NK-92 (cell line): ENCODE measurements around the gene PARP1.
"Not testable (repeated sequence)": the region's sequence is repeated elsewhere in the genome, so short reads cannot be mapped to it uniquely, and the experiment has no call there.

ENCODE experiments used
- DNase-seq: peaks from one replicate; lab custom pipeline; 2025; ENCODE audit not compliant: unreplicated experiment; lab: John Stamatoyannopoulos, UW

The PARP1 gene

DNA sequence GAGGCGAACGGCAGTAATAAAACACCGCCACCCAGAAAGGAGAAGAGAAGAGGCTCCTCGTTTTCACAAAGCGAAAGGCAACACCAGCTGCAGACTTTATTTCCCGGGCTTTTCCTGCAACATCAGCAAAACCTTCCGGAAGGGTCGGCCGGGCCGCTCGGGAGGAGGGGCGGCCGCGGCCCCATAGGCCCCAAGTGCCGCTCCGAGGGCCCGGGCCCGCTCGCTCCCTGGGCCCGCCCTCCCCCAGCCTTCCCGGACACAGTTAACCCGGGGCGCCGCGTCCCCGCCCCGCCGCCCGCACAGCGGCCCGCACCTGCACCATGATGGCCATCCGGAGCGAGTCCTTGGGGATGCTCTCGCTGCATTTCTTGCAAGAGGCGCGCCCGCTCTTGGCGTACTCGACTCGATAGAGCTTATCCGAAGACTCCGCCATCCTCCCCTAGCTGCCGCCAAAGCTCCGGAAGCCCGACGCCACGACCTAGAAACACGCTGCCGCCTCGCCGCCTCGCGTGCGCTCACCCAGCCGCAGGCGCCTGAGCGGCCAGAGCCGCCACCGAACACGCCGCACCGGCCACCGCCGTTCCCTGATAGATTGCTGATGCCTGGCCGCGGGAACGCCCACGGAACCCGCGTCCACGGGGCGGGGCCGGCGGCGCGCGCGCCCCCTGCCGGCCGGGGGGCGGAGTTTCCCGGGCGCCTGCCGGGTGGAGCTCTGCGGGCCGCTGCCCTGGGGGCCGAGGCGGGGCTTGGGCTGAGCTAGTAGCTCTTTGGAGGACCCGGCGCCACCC lies at the start of gene PARP1:
Gene PARP1, minus strand, starts transcription at position 597 of the 788 bp plus-strand sequence. Its CDS starts 164 bp downstream, at position 433.
- peak; percentile 32 for DNase-seq

DNA sequence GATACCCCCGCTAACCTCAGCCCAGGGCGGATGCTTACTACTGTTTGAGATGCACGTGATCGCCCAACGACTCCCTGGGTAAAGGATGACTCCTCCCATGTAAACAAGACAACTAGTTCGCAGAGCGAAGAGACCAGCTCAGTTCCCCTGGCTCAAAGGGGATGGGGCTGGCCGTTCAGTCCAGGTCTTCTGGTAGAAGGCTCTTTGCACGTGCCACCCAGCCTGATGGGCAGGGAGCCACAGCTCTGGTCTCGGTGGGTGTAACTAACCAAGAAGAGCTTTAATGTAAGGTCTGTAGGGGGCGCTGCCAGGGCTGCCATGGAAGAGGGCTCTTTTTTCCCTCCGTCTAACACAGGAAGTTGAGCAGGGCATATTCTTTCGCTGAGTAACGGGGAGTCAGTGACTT lies 49.4 kb upstream of the PARP1 start:
- DNase-seq = no peak

DNA sequence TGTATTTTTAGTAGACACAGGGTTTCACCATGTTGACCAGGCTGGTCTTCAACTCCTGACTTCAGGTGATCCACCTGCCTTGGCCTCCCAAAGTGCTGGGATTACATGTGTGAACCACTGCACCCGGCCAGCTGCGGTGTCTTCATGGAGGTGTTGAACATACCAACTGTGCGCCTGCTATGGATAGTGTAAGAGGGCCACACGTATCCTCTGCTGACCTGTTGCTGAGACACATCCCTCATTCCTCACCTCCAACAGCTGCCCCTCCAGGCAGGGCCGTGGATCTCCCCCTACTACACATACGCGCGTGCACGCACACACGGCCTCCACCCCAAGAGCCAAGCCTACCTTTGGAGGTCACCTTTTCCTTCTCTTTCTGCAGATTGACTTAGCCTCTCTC lies 48.0 kb upstream of the PARP1 start:
- DNase-seq = no peak

DNA sequence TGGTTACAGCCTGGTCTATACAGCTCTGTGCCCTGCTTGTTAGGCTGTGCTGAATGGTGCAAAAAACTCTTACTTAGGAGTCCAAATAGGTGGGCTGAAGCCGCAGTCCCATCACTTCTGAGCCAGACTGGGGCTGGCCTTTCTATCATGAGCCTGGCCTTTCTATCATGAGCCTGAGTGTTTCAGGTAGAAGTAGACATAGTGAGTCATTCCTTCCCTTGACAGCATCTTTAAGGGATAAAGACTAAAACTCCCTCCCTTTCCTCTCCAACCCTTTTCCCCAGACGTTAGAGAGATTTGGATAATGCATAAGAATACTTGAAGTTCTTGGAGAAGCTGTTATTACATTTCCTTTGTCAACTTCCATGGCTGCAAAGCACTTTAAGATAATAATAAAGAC lies 46.5 kb upstream of the PARP1 start:
- no peak for DNase-seq

DNA sequence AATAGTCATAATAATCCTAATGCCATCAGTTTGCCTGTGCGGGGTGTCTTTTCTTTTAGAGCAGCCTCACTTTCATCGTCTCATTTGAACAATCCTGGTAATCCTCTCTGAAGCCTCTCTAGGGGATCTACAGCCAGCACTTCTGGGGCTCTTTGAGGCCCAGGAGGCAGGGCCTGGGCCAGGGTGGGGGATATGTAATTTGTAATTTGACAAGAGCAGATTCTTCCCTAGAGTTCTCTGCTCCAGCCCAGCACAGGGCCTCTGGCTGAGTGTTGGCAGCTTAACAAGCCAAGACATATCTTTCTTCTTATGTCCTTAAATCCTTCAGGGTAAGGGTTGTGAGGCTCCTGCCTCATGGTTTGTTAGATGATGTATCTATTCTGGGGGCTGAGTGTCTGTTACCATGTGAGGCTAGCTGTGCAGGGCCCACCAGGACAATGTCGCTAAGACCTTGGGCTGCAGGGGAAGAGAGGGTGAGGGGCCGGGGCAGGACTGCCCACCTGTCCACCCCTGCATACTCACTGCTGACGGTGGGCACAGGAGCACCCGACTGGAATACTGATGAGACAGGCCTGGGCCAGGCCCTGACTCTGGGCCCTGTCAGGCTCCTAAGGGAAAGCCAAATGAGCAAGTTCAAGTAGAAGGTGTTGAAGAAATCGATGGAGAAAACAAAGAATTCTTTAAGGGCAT lies 45.3 kb upstream of the PARP1 start:
- DNase-seq = no peak

DNA sequence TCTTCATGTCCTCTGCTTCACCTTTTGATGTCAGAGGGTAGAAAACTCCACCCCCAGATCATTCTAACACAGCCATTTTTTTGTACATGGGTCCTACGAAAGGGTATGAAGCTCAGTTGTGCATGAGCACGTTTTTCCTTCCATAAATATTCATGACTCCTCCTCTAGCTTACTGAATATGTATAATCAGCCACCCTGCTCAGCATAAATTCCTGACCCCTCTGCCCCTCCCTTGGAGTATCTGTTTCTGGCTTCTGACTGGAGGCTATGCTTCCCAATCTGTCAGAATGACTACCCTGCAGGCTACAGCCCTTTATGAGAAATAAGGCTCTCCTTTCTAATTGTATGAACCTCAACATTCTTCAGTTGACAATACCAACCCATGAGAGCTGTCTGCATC lies 42.8 kb upstream of the PARP1 start:
- no peak for DNase-seq

DNA sequence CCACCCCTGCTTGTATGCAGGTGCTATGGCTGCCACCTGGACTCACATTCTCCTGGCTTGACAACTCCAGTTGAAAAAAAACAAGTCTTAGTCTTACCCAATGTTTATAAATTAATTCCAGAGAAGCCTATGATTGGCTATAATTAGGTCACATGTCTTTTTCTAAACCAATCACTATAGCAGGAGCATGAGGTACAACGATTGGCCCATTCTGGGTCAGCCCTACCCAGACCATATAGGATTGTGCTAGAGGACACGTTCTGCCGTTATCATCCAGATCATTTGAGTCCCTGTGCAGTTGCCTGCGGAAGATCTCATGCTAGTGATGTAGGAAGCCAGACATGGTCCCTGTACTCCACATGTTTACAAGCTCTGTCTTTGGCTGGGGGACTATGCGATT lies 41.9 kb upstream of the PARP1 start:
- DNase-seq = no peak

DNA sequence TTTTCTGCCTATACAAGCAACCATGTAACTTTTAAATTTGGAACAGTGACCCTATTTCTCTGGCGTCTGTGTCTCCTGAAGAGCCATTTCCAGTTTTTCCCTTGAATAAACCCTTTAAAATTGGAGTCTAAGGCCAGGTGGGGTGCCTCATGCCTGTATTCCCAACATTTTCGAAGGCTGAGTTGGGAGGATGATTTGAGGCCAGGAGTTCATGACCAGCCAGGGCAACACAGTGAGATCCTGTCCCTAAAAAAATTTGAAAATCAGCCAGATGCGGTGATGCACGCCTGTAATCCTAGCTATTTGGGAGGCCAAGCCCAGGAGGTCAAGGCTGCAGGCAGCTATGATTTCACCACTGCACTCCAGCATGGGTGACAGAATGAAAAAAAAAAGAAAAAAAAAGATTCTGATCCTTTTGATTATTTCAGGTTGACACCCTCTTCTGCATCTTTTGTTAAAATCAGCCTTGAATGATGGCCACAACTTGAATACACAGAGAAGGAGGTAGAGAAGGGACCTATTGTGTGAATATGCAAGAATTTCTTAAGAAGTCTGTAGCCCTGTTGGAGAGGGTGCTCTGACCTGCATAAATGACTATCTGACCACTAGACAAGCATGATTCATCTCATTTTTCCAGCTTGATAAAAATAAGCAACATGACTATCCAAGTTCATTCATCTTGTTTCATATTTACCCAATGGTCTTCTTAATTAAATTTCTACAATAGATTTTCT lies 40.2 kb upstream of the PARP1 start:
- no peak for DNase-seq

DNA sequence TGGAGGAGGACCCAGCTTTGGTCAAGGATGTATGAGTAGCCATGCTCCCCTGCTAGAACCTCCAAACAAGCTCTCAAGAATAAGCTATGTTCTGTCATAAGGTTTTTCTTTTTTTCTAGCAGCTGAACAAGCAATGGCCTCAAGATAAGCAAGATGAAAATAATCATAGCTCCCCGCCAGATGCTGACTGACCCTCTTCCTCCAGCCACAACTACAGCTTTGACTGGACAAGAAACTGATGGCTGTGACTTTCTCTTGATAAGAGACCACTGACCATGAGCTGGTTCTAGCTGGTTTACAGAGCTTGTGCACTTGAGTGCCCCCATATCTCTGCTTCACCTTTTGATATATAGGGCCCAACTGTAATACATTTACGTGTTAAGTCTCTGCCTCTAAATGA lies 38.2 kb upstream of the PARP1 start:
- DNase-seq = no peak

DNA sequence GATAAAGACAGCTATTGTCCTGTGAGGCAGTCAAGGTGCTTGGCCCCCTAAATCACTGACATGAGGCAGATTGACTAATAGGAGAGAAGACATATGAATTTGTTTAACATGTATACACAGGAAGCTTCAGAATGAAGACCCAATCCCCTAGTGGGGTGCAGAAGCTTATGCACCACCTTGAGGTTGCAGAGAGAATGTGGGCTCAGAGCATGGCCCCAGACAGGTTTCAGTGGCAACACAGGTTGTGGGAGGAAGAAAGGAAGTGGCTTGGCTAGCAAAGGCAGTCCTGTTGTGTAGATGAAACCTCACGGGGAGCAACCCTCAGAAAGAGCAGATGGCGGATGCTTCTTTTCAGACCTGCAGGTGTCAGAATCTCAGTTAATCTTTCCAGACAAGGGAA lies 37.0 kb upstream of the PARP1 start:
- no peak for DNase-seq

DNA sequence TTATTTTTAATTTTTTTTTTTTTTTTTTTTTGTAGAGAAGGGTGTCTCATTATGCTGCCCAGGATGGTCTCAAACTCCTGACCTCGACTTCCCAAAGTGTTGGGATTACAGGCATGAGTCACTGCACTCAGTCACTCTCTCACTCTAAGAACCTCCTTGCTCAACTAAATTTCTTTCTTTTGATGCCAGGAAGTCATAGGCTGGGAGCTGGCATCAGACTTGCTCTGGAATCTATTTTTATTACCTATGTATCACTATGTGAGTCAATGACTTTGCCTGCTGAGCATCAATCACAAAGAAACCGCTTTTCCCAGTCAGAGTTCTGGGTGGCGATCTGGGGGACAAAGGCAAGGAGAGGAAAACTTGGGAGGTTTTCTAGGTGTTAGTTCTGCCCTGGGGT lies 35.5 kb upstream of the PARP1 start:
- DNase-seq = no peak

DNA sequence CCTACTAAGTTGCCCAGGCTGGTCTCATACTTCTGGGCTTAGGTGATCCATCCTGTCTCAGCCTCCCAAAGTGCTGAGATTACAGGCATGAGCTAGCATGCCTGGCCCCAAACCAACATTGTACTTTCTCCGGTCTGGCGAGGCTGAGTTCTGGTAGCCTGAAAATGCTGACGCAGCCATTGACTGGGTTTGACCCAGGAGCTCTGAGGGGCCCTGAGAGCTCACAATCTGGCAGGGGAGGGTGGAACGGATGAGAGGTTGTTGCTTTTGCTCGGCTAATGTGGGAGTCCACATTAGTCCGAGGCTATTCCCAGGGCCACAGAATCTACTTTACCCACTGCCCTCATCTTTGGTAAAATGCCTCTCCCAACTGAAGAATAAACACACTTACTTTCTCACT lies 35.1 kb upstream of the PARP1 start:
- no peak for DNase-seq

DNA sequence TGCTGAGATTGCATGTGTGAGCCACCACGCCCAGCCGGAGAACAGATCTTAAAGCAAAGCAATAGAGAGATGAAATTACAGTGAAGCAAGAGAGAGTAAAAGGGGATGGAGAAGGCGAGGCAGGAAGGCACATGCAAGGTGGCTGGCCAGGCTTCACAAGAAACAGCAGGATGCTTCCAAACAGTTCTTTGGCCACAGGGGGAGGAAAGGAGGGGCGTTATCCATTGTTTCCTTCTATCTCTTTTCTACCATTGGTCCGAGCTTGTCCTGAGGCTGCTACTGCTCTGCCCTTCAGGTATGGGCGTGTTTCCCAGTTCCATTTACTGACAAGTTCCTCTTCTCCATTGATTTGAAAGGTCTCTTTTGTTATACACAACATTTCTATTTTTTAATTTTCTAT lies 33.7 kb upstream of the PARP1 start:
- no peak for DNase-seq

DNA sequence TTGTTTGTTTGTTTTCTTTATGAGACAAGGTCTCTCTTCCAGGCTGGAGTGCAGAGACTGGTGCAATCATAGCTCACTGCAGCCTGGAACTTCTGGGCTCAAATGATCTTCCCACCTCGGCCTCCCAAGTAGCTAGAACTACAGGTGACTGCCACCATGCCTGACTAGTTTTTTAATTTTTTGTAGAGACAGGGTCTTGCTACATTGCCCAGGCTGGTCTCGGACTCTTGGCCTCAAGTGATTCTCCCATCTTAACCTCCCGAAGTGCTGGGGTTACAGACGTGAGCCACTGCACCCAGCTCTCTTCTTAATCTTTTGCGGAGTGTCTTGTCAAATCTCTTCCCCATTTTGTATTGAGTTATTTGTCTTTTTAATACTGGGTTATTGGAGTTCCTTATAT lies 32.6 kb upstream of the PARP1 start:
- no peak for DNase-seq

DNA sequence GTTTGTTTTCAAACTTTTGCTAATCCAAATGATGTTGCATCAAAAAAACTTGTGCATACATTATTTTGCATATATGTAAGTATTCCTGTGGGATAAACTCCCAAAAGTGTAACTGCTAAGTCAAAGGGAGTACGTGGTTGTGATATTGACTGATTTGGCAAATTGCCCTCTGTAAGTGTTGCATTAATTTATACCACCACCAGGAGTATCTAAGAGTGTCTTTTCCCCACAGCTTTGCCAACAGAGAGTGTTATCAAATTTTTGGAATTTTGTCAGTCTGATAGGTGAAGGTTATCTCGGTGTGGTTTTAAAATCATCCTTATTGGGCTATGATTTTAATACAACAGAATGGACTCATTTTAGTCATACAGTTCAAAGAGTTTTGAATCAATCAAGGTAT lies 30.1 kb upstream of the PARP1 start:
- no peak for DNase-seq

DNA sequence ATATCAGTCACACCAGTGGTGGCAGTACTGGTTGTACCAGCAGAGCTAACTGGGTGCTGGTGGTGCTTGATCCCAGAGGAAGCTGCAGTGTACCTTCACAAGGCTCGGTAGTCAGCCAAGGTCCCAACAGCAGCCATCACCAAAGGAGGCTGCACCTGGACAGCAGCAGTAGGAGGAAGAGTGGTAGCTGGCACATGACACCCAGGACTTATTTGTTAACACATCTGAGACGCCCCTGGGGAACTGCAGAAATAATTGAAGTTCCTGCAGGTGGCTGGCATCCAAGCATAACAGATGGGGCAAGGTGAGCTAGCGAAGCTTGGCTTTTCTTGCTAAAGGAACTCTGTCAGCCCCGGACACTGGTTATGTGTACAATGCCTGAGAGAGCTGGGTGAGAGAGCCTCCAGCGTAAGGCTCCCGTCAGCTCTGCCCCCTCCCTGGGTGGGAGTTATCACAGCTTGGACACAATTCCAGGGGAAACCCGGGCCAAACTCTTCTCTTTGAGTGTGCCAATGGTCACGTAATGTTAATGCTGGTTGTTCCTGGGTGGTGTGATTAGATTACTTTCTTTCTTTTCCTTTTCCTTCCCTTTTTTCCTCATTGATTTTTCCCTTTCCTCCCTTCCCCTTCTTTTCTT lies 29.1 kb upstream of the PARP1 start:
- no peak for DNase-seq

DNA sequence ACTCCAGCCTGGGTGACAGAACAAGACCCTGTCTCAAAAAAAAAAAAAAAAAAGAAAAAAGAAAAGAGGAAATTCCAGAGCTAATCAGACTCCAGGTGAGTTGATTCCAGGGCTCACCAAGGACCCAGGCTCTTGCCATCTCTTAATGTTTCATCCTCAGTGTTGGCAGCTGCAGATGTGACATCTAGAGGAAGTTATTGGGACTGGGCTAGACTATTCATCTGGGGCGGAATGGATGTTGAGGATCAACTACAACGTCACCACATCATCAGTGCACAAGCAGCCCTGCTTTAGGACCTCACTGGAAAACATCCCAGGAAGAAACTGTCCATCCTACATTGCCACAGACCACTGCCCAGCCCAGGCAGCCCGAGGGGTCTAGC lies 28.6 kb upstream of the PARP1 start:
- DNase-seq = no peak

DNA sequence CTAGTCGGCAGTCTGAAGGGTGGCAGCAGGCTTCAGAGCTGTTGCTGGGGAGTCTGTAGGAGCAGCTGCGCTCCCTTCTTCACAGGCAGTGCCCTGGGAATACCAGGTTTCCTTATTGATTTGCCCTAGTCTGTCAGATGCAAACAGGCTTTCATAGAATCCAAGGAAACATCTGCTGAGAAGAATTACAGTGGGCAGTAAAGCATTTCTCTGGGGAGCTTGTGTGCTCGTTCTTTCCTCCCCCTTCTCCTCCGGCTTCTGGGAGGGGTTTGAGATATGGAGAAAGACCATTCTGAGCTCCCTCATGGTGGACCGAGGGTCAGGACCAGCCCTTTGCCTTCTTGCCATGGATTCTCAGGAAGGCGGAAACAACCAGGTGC lies 25.4 kb upstream of the PARP1 start:
- no peak for DNase-seq

DNA sequence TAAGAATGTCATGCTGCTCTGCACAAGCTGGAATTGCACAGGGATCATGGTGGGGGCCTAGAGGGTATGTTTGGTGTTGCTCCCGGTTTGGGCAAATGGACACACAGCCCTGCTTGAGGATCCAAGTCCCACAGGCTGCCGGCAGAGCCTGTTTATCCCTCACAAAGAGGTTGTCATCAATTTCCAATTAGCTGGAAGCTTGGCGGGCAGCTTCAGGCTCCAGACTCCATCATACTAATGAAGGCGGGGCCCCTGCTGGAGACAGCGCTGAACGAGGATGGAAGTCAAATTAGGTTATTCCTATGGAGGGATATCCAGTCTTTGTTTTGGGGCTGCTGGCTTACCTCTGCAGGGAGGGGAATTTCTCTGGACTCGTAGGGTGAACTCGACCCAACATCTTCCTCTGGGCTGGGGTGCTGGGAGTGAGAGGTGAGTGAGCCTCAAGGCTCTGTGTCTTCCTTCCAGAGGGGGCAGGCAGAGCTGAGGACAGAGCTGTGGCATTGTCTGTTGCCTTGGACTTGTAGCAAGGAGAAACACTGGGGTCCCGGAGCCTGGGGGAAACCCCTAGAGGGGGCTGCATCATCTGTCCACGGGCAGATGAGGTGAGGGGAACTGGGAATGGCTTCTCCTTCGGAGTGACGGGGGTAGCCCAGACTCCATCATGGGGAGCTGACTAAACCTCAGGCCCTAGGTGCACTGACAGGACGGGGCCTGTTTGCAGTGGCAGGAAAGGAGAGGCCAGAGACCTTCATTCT lies 24.9 kb upstream of the PARP1 start:
- DNase-seq = no peak

DNA sequence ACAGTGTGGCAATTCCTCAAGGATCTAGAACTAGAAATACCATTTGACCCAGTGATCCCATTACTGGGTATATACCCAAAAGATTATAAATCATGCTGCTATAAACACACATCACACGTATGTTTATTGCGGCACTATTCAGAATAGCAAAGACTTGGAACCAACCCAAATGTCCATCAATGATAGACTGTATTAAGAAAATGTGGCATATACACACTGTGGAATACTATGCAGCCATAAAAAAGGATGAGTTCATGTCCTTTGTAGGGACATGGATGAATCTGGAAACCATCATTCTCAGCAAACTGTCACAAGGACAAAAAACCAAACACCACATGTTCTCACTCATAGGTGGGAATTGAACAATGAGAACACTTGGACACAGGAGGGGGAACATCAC lies 24.0 kb upstream of the PARP1 start:
- not testable (repeated sequence) for DNase-seq
